Dermis blood vessel endothelial cell (primary cell): Measurements from ENCODE around the gene SHE. TPM values are rescaled to one million over a fixed set of nuclear protein-coding genes. Genes with fewer than 3 reads are reported as not detected.
"Not testable (repeated sequence)": the region's sequence is repeated elsewhere in the genome, so short reads cannot be mapped to it uniquely, and the experiment has no call there.

Experiments used
- DNase-seq: peaks from one replicate; pipeline ENCODE4 v3.0.0; 2010
- total RNA-seq: library from RNA; depleted of rRNA; stranded (reverse); fragments of >200 nt; gene quantifications from 2 replicates; pipeline ENCODE4 v1.2.3, GENCODE V29; 2014

The SHE gene
- total RNA-seq, 1 donor from 2014 or later, result 108 TPM

DNA sequence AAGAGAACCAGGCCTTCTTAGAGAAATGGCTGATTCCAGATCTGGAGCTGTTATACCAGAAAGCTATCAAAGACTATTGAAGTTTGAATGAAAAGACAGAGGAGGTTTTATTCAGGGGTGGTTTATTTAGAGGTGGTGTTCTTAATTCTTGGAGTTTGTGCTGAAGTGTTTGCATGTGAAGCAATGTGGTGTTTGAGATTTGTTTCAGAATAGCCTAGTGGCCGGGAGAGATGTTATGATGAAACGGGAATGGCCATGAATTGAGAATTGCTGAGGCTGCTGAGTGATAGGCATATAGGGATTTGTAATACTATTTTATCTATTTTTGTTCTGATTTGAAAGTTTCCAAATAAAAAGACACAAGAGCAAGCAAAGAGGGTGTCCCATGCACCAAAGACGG lies 10.5 kb upstream of the SHE start:
- no peak for DNase-seq

GRCh38 chr1:154503898-154504297 lies 1.7 kb upstream of the SHE start:
- no peak for DNase-seq

DNA sequence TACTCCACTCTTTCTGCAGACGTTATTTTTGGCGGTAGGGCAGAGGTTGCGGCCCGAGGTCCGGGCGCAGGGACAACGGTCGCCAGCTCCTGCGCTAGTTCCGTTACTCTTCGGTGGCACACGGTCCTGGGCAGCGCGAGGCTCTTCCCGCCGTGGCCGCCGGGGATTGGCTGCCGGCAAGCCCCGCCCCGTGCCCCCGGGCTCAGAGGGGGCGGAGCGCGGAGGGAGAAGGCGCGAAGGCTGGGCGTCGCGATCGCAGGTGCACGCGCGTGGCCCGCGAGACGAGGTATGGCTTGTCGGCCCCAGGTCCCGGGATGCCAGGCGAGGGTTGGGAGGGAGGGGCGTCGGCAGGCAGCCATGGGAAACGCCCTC lies 518 bp upstream of the SHE start:
- peak; percentile 56 for DNase-seq

GRCh38 chr1:154501423-154502065 lies 668 bp downstream of the SHE start:
- peak; percentile 51 for DNase-seq

DNA sequence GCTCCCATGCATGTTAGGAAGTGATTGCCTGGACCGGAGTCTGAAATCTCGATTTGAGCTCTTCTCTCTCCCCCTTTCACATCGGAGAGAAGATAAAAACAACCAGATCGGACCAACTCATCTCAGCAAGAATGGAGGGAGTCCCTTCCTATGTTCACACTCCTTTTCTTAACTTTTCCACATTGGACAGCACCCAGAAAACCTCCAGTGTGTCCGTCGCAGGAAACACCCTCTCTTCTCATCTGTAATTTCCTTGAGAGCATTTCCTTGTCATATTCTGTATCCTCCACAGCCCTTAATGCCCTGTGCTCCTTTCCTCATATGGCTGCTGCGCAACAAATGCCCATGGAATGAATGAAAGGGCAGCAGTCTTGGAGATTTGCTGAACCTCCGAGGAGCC lies 1.7 kb downstream of the SHE start:
- peak; percentile 38 for DNase-seq

DNA sequence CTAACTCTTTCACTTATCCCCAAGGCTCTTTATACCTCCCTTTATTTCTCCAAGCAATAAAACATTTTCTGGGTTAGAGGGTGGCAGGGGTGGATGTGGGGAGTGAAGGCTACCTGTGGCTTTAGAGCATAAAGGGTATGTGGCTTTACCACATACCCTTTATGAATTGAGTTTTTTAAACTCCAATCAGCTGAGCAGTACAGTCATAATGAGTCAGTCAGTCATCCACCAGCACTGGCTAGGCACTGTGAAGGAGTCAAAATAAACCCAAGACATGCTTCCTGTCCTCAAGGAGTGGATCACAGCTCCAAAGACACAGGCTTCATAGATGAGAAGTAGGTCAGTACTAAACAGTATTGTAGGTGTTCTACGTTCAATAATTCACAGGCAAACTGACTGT lies 2.8 kb downstream of the SHE start:
- peak; percentile 58 for DNase-seq

DNA sequence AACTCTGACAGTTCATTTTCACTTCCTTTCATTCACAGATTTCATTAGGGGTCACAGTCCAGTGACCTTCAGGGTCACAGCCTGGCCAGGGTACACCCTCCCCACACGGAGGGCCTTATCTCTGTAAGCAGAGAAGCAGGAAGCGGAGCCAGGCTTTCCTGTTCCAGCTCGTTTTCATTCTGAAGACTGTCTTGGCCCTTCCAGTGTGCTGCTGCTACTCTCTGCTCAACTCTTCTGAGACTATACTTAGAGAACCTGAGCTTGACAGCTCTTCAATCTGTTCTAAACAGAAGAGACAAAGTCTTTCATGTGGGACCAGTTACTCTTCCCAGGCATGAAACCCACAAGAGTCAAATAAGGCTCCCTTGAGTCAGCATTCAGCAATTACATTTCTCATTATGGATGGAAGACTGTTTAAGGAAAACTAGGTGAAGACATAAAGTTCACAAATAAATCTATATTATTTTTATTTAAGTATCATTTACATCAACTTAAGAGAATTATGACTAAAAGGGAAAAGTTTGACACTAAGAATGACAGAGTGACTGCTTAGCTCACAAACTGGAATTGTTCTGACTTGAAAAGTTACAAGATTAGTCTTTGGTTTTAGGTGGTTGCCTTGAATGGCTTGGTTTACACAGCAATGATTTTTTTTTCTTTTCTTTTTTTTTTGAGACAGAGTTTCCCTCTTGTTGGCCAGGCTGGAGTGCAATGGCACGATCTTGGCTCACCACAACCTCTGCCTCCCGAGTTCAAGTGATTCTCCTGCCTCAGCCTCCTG lies 5.0 kb downstream of the SHE start:
- peak; percentile 92 for DNase-seq

DNA sequence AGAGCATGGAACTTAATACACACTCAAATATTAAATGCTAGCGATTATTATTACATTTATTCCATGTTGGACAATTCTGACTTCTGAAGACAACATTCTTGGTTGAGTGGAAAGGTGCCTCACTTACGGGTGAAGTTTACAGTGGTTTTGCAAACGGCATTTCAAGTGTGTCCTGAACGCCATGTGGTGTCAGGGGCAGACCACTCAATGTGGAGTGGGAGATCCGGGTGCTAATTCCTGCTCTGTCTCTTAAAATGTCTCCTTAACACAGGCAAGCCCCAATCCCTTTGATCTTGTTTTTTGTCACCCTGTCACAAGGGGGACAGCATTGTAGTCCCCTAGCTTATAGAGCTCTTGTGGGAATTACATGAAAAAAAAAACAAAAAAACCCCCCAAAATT lies 5.8 kb downstream of the SHE start:
- peak; percentile 37 for DNase-seq

GRCh38 chr1:154495496-154496273 lies 6.5 kb downstream of the SHE start:
- peak; percentile 64 for DNase-seq

- DNase-seq, result peak; percentile 88
These were observed 8.9 kb downstream of the SHE start for GRCh38 chr1:154493276-154493675.

GRCh38 chr1:154492115-154492514 lies 10.1 kb downstream of the SHE start:
- DNase-seq, result no peak

- DNase-seq, result peak; percentile 56
These were observed 11.9 kb downstream of the SHE start for GRCh38 chr1:154490317-154490716.

- DNase-seq, result no peak
These were observed 12.4 kb downstream of the SHE start for GRCh38 chr1:154489695-154490274.

DNA sequence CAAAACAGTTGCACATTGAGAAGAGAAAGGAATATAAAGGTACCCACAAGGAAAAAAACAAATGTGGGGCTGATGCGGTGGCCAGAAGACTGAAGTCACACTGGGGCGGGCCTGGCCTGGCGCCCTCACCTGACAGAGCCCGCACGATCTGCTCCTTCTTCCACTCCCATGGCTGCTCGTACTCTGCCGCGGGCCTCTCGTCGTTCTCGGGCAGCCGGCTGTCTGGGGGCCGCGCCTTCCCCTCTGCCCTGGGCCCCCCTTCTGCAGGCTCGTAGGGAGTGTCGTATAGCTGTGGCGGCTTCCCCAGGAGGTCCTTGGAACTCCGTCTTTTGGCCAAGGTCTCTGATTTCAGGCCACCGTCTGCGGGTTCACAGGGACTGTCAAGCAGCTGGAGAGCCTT lies 13.3 kb downstream of the SHE start:
- DNase-seq, result no peak

DNA sequence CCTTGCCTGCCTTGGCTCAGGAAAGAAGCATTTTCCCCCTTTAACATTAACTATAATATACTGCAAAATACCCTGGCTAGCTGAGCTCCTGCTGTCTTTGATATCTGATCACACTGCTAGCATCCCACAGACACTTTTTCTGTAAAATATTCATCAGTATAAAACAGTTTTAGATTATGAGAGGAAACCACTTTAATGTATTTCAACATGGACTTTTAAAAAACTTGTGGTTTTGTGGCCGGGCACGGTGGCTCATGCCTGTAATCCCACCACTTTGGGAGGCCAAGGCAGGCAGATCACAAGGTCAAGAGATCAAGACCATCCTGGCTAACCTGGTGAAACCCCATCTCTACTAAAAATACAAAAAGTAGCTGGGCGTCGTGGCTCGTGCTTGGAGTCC lies 15.5 kb downstream of the SHE start:
- DNase-seq, result not testable (repeated sequence)

- DNase-seq, result no peak
These were observed 16.2 kb downstream of the SHE start for GRCh38 chr1:154485910-154486496.

- DNase-seq, result peak; percentile 99
These were observed 17.1 kb downstream of the SHE start for GRCh38 chr1:154485106-154485505.

GRCh38 chr1:154483941-154484803 lies 18.0 kb downstream of the SHE start:
- peak; percentile 88 for DNase-seq

DNA sequence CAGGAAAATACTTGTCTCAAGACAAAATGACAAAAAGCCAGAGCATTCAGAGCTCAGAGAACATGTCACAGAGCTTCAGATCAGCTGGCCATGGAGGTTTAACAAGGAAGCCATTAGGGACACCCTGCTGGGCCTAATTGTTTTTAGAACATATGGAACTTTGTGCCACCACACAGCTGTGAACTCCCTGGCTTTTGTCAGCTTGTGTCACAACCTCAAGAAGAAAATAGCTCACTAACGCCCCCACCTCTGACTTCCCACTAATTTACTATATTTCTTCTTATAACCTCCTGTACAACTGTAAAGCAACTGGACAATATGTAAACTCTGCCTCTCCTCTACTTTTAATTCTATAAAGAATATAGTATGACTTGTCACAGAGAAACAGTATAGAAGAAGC lies 21.2 kb downstream of the SHE start:
- no peak for DNase-seq

- peak; percentile 93 for DNase-seq
These were observed 22.3 kb downstream of the SHE start for GRCh38 chr1:154479764-154480421.

DNA sequence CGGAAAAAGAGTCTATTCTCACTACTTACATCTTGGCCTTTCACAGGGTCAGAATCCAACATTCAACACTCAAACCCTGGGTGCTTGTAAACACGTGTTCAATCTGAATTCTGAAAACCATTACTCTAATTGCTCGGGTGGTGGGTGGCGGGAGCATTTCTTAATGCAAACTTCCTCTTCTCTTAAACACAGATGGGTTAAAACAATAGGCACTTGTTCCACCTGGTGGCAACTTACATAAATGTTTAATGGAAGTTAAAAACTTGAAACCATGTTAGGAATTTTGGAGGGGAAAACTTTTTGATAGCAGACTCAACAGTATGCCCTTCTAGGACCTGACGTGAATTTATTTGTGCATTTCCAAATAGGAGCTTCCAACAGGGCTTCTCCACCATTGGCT lies 23.6 kb downstream of the SHE start:
- peak; percentile 40 for DNase-seq
